Measurements from ENCODE around the gene PBX1. TPM values are rescaled to one million over a fixed set of nuclear protein-coding genes. Genes with fewer than 3 reads are reported as not detected.
A peak's percentile ranks its signal among the peaks of the same experiment; 100 is the strongest.

Gene PBX1
- total and polyA plus RNA-seq, 4 donors: 7.8 to 112 (median 33.5) TPM

- no peak overlapping the region for H3K27ac ChIP-seq (ENCODE audit: low read depth in 1 of 2, low read length in 1 of 2)
- DNase-seq (no peak), ATAC-seq (ENCODE audit: insufficient read depth, low FRiP score) (no peak)
- no peaks in the 10 kb centered on the region for H3K9me3 ChIP-seq (ENCODE audit: control insufficient read depth in 4 of 4, insufficient read depth in 3 of 4, low read length in 3 of 4)
- peaks cover 0 to 22% (median 11%) of the 10 kb centered on the region in 5 donors for H3K4me1 ChIP-seq (ENCODE audit: control insufficient read depth in 5 of 5, insufficient read depth in 5 of 5, low read length in 5 of 5)
- H3K9ac ChIP-seq (ENCODE audit: insufficient read depth in 1 of 2, low read length in 2 of 2): no peak overlapping the region
- no peaks in the 10 kb centered on the region for H3K36me3 ChIP-seq (ENCODE audit: control insufficient read depth in 4 of 4, insufficient read depth in 4 of 4, low read length in 4 of 4)
- 97 to 98% methylated on average over 1 of the region's 1 CpG for WGBS, 2 donors
- no peak overlapping the region for H3K4me3 ChIP-seq
- TF ChIP-seq CTCF (IDR thresholded peaks at IDR 0.05; ENCODE audit: control extremely low read depth, extremely low read depth): no peak
- H3K27me3 ChIP-seq (ENCODE audit: control insufficient read depth in 3 of 3, insufficient read depth in 3 of 3, low read length in 2 of 3): no peaks in the 10 kb centered on the region
Measured at GRCh38 chr1:164702216-164702615, 143.2 kb downstream of the PBX1 start.

- H3K9ac ChIP-seq (ENCODE audit: insufficient read depth in 1 of 2, low read length in 2 of 2): no peak overlapping the region
- DNase-seq (no peak), ATAC-seq (ENCODE audit: insufficient read depth, low FRiP score) (no peak)
Measured at GRCh38 chr1:164702664-164703063, 143.7 kb downstream of the PBX1 start.

GRCh38 chr1:164703463-164703862, 144.5 kb downstream of the PBX1 start:
- Histone ChIP-seq H3K9me3 (ENCODE audit: control insufficient read depth in 4 of 4, insufficient read depth in 3 of 4, low read length in 3 of 4) (peaks cover 0 to 3% (median 0%) of the 10 kb centered on the region in 4 donors), H3K27ac (ENCODE audit: low read depth in 1 of 2, low read length in 1 of 2) (peak overlapping the region in 1 of 2 donors; percentile 11), H3K4me1 (ENCODE audit: control insufficient read depth in 5 of 5, insufficient read depth in 5 of 5, low read length in 5 of 5) (peaks cover 0 to 29% (median 14%) of the 10 kb centered on the region in 5 donors), H3K36me3 (ENCODE audit: control insufficient read depth in 4 of 4, insufficient read depth in 4 of 4, low read length in 4 of 4) (no peaks in the 10 kb centered on the region), H3K9ac (ENCODE audit: insufficient read depth in 1 of 2, low read length in 2 of 2) (no peak overlapping the region), H3K4me3 (no peak overlapping the region), H3K27me3 (ENCODE audit: control insufficient read depth in 3 of 3, insufficient read depth in 3 of 3, low read length in 2 of 3) (no peaks in the 10 kb centered on the region)
- no peak for TF ChIP-seq CTCF (IDR thresholded peaks at IDR 0.05; ENCODE audit: control extremely low read depth, extremely low read depth)
- ATAC-seq (ENCODE audit: insufficient read depth, low FRiP score) (no peak), DNase-seq (no peak)
- WGBS, 2 donors: 85 to 95% methylated on average over 7 of the region's 7 CpGs

More at GRCh38 chr1:164702664-164703063, 143.7 kb downstream of the PBX1 start:
- no peaks in the 10 kb centered on the region for H3K27me3 ChIP-seq (ENCODE audit: control insufficient read depth in 3 of 3, insufficient read depth in 3 of 3, low read length in 2 of 3)
- 74 to 87% methylated on average over 2 of the region's 2 CpGs for WGBS, 2 donors
- H3K36me3 ChIP-seq (ENCODE audit: control insufficient read depth in 4 of 4, insufficient read depth in 4 of 4, low read length in 4 of 4): no peaks in the 10 kb centered on the region
- no peak overlapping the region for H3K4me3 ChIP-seq
- H3K9me3 ChIP-seq (ENCODE audit: control insufficient read depth in 4 of 4, insufficient read depth in 3 of 4, low read length in 3 of 4): no peaks in the 10 kb centered on the region
- peaks cover 0 to 27% (median 14%) of the 10 kb centered on the region in 5 donors for H3K4me1 ChIP-seq (ENCODE audit: control insufficient read depth in 5 of 5, insufficient read depth in 5 of 5, low read length in 5 of 5)
- H3K27ac ChIP-seq (ENCODE audit: low read depth in 1 of 2, low read length in 1 of 2): no peak overlapping the region
- no peak for TF ChIP-seq CTCF (IDR thresholded peaks at IDR 0.05; ENCODE audit: control extremely low read depth, extremely low read depth)

- no peaks in the 10 kb centered on the region for H3K36me3 ChIP-seq (ENCODE audit: control insufficient read depth in 4 of 4, insufficient read depth in 4 of 4, low read length in 4 of 4)
- no peak for TF ChIP-seq CTCF (IDR thresholded peaks at IDR 0.05; ENCODE audit: control extremely low read depth, extremely low read depth)
Measured at GRCh38 chr1:164703960-164704411, 145.0 kb downstream of the PBX1 start.

More at GRCh38 chr1:164703960-164704411, 145.0 kb downstream of the PBX1 start:
- 76 to 79% methylated on average over 1 of the region's 1 CpG for WGBS, 2 donors
- H3K4me3 ChIP-seq: no peak overlapping the region
- peak overlapping the region in 1 of 2 donors; percentile 11 for H3K27ac ChIP-seq (ENCODE audit: low read depth in 1 of 2, low read length in 1 of 2)
- H3K4me1 ChIP-seq (ENCODE audit: control insufficient read depth in 5 of 5, insufficient read depth in 5 of 5, low read length in 5 of 5): peaks cover 0 to 30% (median 14%) of the 10 kb centered on the region in 5 donors
- peaks cover 0 to 3% (median 0%) of the 10 kb centered on the region in 4 donors for H3K9me3 ChIP-seq (ENCODE audit: control insufficient read depth in 4 of 4, insufficient read depth in 3 of 4, low read length in 3 of 4)
- H3K9ac ChIP-seq (ENCODE audit: insufficient read depth in 1 of 2, low read length in 2 of 2): no peak overlapping the region
- H3K27me3 ChIP-seq (ENCODE audit: control insufficient read depth in 3 of 3, insufficient read depth in 3 of 3, low read length in 2 of 3): no peaks in the 10 kb centered on the region
- ATAC-seq (ENCODE audit: insufficient read depth, low FRiP score) (no peak), DNase-seq (peak in 1 of 3 donors; percentile 61)

All from lung (tissue), 12 donors.